ACC112 (cell line): ENCODE measurements around the gene CTIF.
A peak's percentile ranks its signal among the peaks of the same experiment; 100 is the strongest.

Experiments used
- H2AFZ ChIP-seq: fragments of 200-600 bp; sonication (generic); one replicate; pipeline ENCODE4 v1.6.0; 2017; ENCODE audit warnings: antibody characterized with exemption, low read length; ENCODE audit not compliant: unreplicated experiment
- H3K27ac ChIP-seq: fragments of 200-600 bp; sonication (generic); 2 replicates; pipeline ENCODE4 v1.5.1; 2014; ENCODE audit warnings: low read depth, mild to moderate bottlenecking, antibody characterized with exemption, low read length, moderate library complexity
- H3K27me3 ChIP-seq: fragments of 200-600 bp; sonication (generic); 2 replicates; pipeline ENCODE4 v1.6.1; 2014; ENCODE audit warnings: mild to moderate bottlenecking, antibody characterized with exemption, low read length, moderate library complexity, mixed read lengths; ENCODE audit not compliant: insufficient read depth
- H3K36me3 ChIP-seq: fragments of 200-600 bp; sonication (generic); 2 replicates; pipeline ENCODE4 v1.6.1; 2016; ENCODE audit warnings: mild to moderate bottlenecking, antibody characterized with exemption, low read length, moderate library complexity, mixed read lengths; ENCODE audit not compliant: insufficient read depth
- H3K4me1 ChIP-seq: fragments of 200-600 bp; sonication (generic); one replicate; pipeline ENCODE4 v1.6.1; 2016; ENCODE audit warnings: low read length, mixed read lengths; ENCODE audit not compliant: insufficient read depth, unreplicated experiment, control insufficient read depth
- H3K4me3 ChIP-seq: fragments of 200-600 bp; sonication (generic); 2 replicates; pipeline ENCODE4 v1.5.1; 2014; ENCODE audit warnings: mild to moderate bottlenecking, low read depth, low read length
- H3K79me2 ChIP-seq: fragments of 200-600 bp; sonication (generic); one replicate; pipeline ENCODE4 v1.6.0; 2016; ENCODE audit warnings: low read length; ENCODE audit not compliant: control insufficient read depth, unreplicated experiment, insufficient read depth

The CTIF gene

DNA sequence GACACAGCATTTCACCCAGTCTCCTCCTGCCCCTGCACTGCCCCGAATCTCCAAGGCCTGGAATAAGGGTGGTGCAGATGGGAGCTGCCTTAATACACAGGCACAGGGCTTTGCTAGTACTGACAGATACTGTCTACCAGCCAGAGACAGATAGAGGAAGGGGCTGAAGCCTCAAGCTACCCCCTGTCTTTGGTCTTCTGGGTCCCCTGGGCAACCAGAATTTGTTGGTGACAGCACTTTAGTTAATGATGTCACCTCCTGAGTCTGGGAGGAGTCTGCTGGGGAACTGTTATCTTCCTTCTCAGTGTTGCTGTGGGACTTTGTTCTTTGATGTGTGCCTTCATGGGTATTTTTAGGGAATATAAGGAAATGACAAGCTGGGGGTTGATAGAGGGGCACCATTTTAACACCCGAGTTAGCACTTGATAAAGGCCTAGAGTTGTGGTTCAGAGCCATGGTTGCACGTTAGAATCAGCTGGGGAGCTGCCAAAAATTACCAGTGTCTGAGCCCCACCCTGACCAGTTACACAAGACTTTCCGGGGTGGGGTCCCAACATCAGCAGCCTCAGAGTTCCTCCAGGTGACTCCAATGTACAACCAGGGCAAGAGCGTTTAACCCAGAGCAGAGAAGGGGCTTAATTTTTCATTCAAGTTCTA is 275.1 kb downstream of the CTIF start:
- H3K4me3 ChIP-seq = no peak overlapping the region
- no peaks in the 10 kb centered on the region for H3K79me2 ChIP-seq
- no peak overlapping the region for H2AFZ ChIP-seq
- no peaks in the 10 kb centered on the region for H3K27me3 ChIP-seq
- H3K4me1 ChIP-seq = peaks cover 13% of the 10 kb centered on the region
- H3K27ac ChIP-seq = peak overlapping the region; percentile 3; the same call in 1 of the 2 replicates
- H3K36me3 ChIP-seq = no peaks in the 10 kb centered on the region

GRCh38 chr18:48814490-48815178 is 275.8 kb downstream of the CTIF start:
- Histone ChIP-seq H3K79me2 (no peaks in the 10 kb centered on the region), H3K27ac (peak overlapping the region; percentile 3; the same call in 1 of the 2 replicates), H2AFZ (no peak overlapping the region), H3K4me3 (no peak overlapping the region), H3K4me1 (peaks cover 13% of the 10 kb centered on the region), H3K36me3 (no peaks in the 10 kb centered on the region), H3K27me3 (no peaks in the 10 kb centered on the region)

GRCh38 chr18:48815179-48815515 is 276.3 kb downstream of the CTIF start:
- Histone ChIP-seq H3K27me3 (no peaks in the 10 kb centered on the region), H3K27ac (no peak overlapping the region), H3K36me3 (no peaks in the 10 kb centered on the region), H3K79me2 (no peaks in the 10 kb centered on the region), H3K4me3 (no peak overlapping the region), H3K4me1 (peaks cover 13% of the 10 kb centered on the region), H2AFZ (no peak overlapping the region)

- no peak overlapping the region for H3K27ac ChIP-seq
- H3K27me3 ChIP-seq = no peaks in the 10 kb centered on the region
- H3K4me3 ChIP-seq = no peak overlapping the region
- peaks cover 13% of the 10 kb centered on the region for H3K4me1 ChIP-seq
- H3K79me2 ChIP-seq = no peaks in the 10 kb centered on the region
- no peak overlapping the region for H2AFZ ChIP-seq
- no peaks in the 10 kb centered on the region for H3K36me3 ChIP-seq
Observed at GRCh38 chr18:48815581-48816324, 276.9 kb downstream of the CTIF start.

- Histone ChIP-seq H3K27me3 (no peaks in the 10 kb centered on the region), H2AFZ (no peak overlapping the region), H3K4me3 (no peak overlapping the region), H3K36me3 (no peaks in the 10 kb centered on the region), H3K4me1 (peaks cover 13% of the 10 kb centered on the region), H3K27ac (no peak overlapping the region), H3K79me2 (no peaks in the 10 kb centered on the region)
Observed at GRCh38 chr18:48816554-48816953, 277.7 kb downstream of the CTIF start.

DNA sequence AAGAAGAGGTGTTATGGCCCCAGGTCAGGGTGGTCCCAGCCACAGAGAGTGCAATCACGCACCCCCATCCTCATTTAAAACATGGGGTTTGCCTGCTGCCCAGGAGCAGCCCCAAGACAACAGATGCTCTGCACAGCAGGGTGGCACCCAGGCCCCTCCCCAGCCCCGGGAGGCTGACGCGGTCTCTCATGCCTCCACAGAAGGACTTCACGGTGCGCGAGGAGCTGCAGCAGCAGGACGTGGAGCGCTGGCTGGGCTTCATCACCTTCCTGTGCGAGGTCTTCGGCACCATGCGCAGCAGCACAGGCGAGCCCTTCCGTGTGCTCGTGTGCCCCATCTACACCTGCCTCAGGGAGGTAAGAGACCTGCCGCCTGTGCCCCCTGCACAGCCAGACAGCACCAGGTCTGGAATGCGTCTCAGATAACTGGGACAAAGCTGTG is 278.2 kb downstream of the CTIF start:
- Histone ChIP-seq H3K27me3 (no peaks in the 10 kb centered on the region), H3K4me1 (peaks cover 13% of the 10 kb centered on the region), H3K27ac (no peak overlapping the region), H3K79me2 (no peaks in the 10 kb centered on the region), H3K36me3 (peaks cover 2% of the 10 kb centered on the region; the same call in 1 of the 2 replicates), H2AFZ (no peak overlapping the region), H3K4me3 (no peak overlapping the region)

GRCh38 chr18:48818329-48819254 is 279.8 kb downstream of the CTIF start:
- no peaks in the 10 kb centered on the region for H3K27me3 ChIP-seq
- no peaks in the 10 kb centered on the region for H3K79me2 ChIP-seq
- peaks cover 12% of the 10 kb centered on the region for H3K4me1 ChIP-seq
- H3K4me3 ChIP-seq = no peak overlapping the region
- H3K27ac ChIP-seq = no peak overlapping the region
- H2AFZ ChIP-seq = no peak overlapping the region
- H3K36me3 ChIP-seq = peaks cover 13% of the 10 kb centered on the region

DNA sequence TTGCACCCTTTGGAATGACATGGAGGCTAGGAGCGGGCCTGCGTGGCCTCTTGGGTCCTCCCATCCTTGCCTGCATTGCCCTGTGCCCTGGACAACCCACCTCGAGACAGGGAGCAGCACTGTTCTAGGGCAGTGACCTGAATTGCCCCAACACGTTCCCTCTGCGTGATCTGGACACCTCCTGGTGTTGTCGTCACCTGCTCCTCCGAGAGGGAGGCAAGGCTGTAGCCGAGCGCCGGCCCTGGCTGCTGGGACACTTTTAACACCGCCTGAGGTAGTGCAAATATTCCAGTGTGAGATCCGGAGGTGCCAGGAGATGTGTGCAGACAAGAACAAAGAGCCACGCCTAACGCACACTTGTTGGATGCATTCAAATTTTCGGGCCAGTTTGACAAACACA is 280.4 kb downstream of the CTIF start:
- Histone ChIP-seq H3K27ac (no peak overlapping the region), H3K4me1 (peaks cover 6% of the 10 kb centered on the region), H3K79me2 (no peaks in the 10 kb centered on the region), H3K4me3 (no peak overlapping the region), H3K27me3 (no peaks in the 10 kb centered on the region), H3K36me3 (peaks cover 13% of the 10 kb centered on the region), H2AFZ (no peak overlapping the region)

DNA sequence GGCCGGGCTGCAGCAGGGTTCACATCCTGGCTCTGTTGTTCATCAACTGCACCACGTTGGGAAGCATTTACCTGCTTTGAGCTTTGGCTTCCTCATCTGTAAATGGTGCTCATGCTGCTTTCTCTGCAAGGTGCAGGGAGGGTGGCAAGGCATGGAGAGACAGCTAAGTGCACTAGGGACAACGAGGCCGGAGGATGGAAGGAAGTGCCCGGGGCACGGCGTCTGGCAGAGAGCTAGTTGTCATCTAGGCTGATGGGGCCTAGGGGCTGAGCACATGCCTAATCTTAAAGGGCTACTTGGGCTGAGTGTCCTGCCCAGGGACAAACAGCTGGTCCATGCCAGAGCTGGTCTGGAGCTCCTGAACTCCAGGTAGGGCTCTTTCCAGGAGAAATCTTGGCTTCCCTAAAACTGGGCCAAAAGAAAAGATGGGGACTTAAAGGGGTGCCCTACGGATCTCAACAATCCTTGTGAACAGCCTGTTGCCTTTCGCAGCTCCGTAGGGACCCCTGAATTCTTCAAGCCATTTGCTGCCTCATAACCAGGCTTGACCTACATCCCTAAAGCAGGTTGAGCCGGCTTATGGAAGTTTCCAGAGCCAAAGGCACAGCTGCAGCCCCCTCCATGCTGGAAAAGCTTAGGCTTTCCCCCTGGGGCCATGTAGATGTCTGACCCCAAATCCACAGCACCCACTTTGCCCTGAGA is 281.1 kb downstream of the CTIF start:
- Histone ChIP-seq H3K27me3 (no peaks in the 10 kb centered on the region), H3K4me3 (no peak overlapping the region), H3K79me2 (no peaks in the 10 kb centered on the region), H3K27ac (no peak overlapping the region), H3K36me3 (peaks cover 13% of the 10 kb centered on the region), H3K4me1 (peaks cover 2% of the 10 kb centered on the region), H2AFZ (no peak overlapping the region)
